ENCODE results near the gene XPO5.

Gene XPO5

DNA sequence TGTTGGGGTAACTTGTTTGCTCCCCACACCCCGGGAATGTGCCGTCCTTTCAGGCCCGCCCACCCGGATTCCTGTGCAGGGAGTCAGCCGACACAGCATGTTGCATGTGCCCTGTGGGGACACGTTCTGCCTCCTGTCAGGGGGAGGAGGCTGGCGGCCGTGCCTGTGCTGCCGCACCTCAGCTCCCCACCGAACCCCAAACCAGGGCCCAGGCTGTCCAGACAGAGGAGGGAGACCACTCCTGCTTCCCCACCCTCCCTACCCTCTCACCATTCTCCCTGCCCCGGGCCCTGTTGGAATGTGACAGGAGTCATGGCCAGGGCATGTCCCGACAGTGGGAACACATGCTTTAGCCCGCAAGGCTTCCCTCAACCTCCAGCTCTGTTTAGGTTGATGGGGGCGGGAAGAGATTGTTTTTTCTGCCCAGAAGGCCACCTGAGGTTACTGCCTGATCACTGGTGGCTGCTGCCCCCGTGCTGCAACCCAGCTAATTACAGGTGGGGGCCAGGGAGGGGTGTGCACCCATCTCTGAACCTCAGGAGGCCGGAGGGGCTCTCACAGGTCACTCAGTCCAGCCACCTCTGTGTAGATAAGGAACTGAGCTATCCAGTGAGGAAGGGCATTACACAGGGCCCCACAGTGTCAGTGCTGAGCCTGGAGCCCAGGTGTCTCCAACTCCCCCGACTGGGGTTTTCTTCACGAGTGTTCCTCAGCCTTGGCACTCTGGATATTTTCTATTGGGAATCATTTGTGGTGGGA lies 79.3 kb downstream of the XPO5 start:
- TF ChIP-seq, protein P1, sequence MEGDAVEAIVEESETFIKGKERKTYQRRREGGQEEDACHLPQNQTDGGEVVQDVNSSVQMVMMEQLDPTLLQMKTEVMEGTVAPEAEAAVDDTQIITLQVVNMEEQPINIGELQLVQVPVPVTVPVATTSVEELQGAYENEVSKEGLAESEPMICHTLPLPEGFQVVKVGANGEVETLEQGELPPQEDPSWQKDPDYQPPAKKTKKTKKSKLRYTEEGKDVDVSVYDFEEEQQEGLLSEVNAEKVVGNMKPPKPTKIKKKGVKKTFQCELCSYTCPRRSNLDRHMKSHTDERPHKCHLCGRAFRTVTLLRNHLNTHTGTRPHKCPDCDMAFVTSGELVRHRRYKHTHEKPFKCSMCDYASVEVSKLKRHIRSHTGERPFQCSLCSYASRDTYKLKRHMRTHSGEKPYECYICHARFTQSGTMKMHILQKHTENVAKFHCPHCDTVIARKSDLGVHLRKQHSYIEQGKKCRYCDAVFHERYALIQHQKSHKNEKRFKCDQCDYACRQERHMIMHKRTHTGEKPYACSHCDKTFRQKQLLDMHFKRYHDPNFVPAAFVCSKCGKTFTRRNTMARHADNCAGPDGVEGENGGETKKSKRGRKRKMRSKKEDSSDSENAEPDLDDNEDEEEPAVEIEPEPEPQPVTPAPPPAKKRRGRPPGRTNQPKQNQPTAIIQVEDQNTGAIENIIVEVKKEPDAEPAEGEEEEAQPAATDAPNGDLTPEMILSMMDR (conservative IDR thresholded peaks at IDR 0.05; ENCODE audit: low read depth, low read length) = peak; percentile 68
- DNase-seq (ENCODE audit: low read depth) = no peak
- no peak overlapping the region for H3K4me3 ChIP-seq (ENCODE audit: low read length)

DNA sequence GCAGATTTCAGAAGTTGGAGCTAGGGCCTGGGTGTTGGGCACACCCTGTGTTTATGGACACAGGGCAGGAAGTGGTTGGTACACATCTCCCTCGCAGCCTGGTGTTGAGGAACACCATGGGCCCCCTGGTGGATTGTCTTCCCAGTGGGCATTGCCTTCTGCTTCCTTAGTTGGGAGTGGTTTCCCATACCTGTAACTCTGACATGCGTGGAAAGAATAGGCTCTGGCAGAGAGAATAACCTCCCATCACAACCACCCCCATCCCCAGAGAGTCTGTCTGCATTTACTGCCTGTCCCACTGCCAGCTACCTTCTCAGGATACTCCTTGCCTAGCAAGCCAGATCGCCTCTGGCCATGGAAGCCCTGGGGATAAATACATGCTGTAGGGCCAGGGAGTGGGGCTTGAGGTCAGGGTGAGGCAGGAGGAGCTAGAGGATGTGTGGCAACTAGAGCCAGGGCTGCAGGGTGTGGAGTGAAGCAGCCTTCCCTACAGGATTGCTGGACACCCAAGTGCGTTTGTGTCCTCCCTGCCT lies 80.4 kb downstream of the XPO5 start:
- TF ChIP-seq, protein P1 (conservative IDR thresholded peaks at IDR 0.05; ENCODE audit: low read depth, low read length) = peak; percentile 42
- DNase-seq (ENCODE audit: low read depth) = no peak
- no peak overlapping the region for H3K4me3 ChIP-seq (ENCODE audit: low read length)

DNA sequence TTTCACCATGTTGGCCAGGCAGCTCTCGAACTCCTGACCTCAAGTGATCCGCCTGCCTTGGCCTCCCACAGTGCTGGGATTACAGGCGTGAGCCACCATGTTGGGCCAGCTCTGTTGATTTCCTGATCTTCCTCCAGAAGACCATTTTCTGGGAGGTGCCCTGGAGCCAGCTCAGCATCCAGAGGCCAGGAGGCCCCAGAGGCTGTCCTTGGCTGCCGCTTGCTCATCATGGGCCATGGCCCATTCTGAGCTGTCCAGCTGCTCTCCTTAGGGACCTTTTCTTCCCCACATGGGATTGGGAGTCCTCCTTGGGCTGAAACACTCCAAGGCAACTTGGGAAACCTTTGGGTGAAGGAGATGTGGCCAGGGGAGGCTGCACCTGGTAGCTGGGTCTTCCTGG lies 81.1 kb downstream of the XPO5 start:
- TF ChIP-seq, protein P1 (conservative IDR thresholded peaks at IDR 0.05; ENCODE audit: low read depth, low read length) = no peak
- DNase-seq (ENCODE audit: low read depth) = no peak
- no peak overlapping the region for H3K4me3 ChIP-seq (ENCODE audit: low read length)

DNA sequence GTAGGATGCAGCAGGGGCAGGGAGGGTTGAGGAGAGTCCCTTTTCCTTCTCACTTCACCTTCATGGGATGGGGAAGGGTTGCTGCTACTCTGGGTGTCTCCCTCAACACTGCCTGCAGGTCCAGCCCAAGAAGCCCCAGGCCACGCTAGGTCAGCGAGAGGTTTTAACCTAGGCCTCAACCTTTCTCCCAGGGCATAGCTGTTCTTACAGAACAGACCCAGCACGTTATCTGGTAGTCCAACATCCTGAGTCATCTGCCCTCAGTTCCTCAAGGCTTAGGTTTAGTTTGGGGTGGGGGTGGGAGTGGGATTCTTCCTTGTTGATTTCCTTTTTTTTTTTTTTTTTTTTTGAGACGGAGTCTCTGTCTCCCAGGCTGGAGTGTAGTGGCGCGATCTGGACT lies 81.5 kb downstream of the XPO5 start:
- TF ChIP-seq, protein P1 (conservative IDR thresholded peaks at IDR 0.05; ENCODE audit: low read depth, low read length) = no peak
- no peak for DNase-seq (ENCODE audit: low read depth)
- no peak overlapping the region for H3K4me3 ChIP-seq (ENCODE audit: low read length)

DNA sequence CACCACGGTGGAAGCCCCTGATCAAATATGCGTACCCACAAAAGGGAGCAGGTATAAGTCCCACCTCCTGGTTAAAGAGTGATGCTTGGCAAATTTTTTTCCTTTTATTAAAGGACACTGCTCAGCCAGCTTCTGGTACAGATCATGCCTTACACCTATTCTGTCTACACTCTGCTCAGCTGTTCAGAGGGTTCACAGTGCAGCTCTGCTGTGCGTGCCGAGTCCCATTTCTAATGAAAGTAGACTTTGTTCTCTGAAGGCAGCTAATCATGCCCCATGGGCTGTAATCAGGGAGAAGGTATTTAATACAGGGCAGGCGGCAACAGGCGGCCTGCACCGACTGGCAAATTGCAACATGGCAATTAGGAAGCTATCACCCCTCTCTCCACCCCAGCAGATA lies 82.0 kb downstream of the XPO5 start:
- H3K4me3 ChIP-seq (ENCODE audit: low read length) = no peak overlapping the region
- no peak for DNase-seq (ENCODE audit: low read depth)
- TF ChIP-seq, protein P1 (conservative IDR thresholded peaks at IDR 0.05; ENCODE audit: low read depth, low read length) = no peak

DNA sequence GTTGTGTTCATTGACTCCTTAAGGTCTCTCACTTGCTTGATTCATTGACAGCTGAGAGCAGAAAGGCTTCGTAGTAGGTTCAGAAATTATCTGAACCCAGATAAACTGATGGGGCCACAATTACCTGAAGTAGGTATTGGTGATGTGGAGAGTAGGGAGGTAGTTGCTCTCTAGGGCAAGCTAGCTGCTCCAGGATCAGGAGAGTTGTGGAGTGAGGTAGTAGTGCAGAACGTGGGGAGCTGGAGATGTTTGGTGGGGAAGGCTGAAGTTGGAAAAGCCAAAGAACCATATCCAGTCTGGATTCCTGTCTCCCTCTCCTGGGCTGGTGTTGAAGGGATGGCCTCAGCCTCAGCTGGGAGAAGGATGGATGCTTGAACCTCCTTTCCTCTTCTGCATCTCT lies 82.6 kb downstream of the XPO5 start:
- H3K4me3 ChIP-seq (ENCODE audit: low read length) = no peak overlapping the region
- no peak for DNase-seq (ENCODE audit: low read depth)
- TF ChIP-seq, protein P1 (conservative IDR thresholded peaks at IDR 0.05; ENCODE audit: low read depth, low read length) = no peak

DNA sequence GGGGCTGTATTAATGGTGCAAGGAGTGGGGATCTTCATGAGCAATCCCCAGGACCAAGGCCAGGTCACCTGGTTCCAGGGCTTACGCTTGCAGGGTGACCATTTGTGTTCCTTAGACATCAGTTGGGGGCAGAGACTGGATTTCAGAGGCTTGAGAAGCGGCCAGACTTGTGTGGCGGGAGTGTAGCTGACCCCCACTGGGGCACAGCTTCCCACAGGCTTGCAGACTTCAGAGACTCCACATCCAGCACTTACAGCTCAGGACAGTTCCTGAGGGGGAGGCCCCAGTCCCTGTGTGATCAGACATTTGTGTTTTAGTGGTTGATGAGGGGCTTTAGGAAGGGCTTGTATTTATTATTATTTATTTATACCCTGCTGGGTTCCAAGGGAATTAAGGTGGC lies 83.2 kb downstream of the XPO5 start:
- peak overlapping the region; percentile 17 for H3K4me3 ChIP-seq (ENCODE audit: low read length)
- TF ChIP-seq, protein P1 (conservative IDR thresholded peaks at IDR 0.05; ENCODE audit: low read depth, low read length) = no peak
- no peak for DNase-seq (ENCODE audit: low read depth)

All from retinal pigment epithelial cell (primary cell).